Activated CD4-positive, CD25-positive, alpha-beta regulatory T cell (primary cell): ENCODE measurements around the gene PCDH1.
A peak's percentile ranks its signal among the peaks of the same experiment; 100 is the strongest.

ENCODE experiments used
- DNase-seq, 4 experiments: peaks; one replicate each; lab custom pipeline; 2025; lab: John Stamatoyannopoulos, UW

The PCDH1 gene

DNA sequence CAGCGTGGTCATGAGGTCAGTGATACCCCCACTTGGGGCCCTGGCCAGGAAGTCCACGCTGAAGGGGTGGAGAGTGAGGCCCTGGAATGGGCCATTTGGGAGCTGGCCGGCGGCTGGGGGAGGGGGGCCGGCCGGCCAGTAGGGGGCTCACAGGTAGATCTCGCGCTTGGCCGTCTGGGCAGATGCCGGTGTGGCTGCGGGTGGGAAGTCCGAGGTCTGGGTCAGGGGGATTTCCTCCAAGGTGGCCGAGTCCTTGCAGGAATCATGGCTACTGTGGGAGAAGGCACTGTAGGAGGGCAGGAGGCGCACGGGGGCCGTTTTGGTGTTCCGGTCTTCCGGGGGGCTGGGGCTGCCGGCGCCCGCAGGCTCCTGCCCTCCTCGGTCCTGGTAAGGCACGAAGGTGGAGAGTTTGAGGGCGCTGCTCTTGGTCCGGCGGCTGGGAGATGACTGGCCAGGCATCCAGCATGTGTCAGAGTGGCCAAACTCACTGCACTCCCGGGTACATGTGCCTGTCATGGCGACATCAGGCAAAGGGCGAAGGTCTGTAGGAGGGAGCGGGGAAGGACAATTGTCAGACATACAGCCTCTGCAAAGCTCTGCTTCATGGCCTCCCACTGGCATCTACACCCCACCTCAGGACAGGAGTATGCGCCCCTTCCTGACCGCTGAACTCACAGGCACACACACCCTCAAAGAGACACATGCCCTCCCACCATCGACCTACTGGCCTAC is 24.1 kb downstream of the PCDH1 start:
- DNase-seq: no peak

DNA sequence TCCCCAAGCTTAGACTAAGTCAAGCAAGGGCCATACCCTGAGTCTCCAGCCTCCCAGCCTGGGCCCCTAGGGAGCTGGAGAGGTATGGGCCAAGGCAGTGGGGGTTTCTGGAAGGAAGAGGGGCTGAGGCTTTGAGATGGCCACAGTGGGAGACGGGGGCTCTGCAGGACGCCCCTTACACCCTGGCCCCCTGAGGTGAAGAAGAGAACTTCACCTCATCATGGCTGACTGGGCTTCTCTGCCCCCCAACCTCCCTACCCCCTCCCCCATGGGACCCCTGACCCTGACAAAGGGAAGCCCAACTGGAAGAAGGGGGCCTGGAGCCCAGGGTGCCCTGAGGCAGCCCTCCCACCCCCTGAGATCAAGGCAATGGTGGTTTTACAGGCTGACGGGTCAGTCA is 25.8 kb downstream of the PCDH1 start:
- no peak for DNase-seq

DNA sequence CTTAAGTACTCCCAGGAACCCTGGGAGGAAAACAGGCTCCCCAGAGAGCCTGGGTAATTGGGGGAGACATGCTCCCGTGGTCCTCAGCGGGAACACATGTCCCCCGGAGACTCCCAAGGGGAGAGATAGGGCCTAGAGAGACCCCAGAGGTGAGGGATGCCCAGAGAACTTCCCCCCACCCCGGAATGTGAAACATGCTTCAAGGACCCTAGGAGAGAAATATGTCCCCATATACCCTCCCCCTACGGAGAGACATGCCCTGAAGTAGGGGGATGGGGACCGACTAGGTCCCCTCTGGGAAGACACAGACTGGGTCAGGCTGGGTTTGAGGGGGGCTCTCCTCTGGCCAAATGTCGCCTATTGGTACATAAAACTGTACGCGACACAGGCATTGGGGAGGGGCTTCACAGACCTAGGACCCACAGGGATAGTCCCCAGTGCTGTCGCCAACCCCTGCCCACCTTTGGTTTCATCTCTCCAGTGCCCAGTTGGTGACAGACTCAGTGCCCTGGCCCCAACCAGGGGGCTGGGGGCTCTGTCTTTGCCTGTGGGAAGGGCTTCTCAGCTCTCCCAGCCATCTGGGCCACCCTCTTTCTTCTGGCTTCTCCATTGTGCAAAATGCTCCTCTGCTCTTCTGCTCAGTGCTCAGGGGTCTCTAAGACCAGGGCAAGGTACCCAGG is 26.9 kb downstream of the PCDH1 start:
- DNase-seq: no peak

DNA sequence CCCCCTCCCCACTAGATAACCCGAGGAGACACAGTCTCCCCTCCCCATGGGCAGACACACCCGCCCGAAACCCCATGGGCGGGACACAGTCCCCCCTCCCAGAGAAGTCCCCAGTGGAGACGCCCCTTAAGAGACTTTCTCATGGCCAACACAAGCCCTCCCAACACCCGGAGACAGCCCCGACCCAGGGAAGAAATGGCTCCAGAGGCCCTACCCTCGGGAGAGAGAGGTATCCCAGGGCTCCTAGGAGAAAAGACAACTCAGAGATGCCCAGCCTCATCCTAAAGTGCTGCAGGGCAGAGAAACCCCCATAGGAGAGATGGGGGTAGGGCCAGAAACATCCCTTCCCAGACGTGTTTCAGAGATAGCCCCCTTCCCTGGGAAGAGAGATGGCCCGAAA is 27.4 kb downstream of the PCDH1 start:
- no peak for DNase-seq

DNA sequence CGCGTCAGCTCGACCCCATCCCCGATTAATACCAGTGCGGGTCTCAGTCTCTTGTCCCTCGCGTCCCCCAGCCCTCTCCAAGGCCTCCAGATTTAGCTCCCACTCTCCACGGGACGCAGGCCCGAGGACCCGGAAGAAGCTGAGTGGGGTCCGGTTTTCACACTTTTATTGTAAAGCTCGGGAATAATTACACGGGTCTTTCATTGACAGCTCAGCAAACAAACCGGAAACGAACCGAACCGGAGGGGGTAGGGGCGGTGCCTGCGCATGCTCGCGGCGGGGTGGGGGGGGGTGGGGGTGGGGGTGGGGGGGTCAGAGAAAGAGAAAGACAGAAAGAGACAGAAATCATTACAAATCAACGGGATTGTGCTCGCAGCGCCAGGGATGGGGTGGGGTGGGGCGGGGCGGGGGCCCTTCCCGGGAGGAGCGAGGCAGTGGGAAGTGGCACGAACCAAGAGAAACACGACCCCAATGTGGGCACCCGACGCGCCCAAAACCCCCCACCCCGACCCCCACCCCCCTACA is 27.9 kb downstream of the PCDH1 start:
- peak in 1 of 4 experiments; percentile 21 for DNase-seq

DNA sequence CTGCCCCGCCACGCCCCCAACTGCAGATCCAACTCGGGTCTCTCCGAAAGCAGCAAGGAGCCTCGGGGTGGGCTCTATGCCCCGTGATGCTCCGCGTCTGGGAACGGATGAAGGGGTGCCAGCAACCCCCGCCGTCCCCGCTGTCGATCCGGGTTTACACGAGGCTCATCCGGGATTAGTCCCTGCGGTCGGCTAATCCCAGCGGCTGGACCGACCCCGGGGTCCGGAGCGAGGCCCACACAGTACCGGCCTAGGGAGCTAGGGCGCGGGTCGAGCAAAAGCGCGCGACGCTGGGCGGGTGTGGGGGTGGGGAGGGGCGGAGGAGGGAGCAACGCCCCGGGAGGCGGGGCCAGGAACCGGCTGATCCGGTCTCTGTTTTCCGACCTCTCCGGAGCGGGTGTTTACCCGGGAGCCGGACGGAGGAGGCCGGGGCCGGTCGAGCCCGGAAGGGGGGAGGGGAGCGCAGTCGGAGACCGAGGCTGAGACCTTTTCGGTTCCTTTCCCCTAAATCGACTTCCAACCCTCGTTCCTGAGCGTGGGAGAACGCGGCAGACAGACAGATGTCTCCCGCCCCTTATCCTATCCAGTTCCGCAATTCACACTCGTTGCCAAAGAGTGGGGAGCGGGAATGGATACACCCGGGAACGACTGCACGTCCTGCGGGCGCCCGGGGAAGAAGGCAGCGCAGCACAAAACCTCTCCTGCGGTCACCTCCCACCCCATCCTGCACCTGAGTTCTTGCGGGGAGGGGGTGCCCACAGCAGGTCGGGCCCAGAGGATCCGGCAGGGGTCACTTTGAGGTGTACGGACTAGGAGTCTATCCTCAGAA is 28.6 kb downstream of the PCDH1 start:
- DNase-seq: peak; percentile 32 to 56 (median 42)

DNA sequence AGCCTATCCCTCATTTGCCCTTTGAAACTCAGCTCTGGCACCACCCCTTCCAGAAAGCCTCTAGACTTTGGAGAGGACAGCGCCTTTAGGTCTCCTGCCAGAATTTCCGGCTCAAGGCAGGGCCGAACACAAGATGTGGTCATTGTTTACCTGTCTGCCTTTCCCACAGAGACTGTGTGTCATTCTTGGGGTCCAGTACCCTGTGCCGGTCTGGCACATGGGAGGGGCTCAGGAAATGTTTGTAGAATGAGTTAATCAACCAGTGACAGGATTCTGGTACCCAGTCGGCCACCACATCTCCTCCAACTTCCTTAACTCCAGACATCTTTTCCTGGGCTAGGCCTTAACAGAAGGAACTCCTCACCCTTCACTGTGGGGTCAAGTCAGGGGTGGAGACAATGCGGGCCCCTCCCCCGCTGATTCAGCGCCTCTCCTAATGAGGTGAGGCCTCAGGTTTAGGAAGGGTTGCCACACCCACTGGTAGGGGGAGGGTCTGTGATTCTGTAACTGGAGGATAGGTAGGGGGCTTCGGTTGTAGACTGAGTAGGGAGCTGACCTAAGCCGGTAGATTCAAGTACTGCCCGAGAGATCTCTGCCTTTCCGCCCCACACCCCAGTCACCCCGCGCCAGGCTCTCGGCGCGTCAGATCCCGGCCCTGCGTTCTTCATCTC is 29.3 kb downstream of the PCDH1 start:
- no peak for DNase-seq

DNA sequence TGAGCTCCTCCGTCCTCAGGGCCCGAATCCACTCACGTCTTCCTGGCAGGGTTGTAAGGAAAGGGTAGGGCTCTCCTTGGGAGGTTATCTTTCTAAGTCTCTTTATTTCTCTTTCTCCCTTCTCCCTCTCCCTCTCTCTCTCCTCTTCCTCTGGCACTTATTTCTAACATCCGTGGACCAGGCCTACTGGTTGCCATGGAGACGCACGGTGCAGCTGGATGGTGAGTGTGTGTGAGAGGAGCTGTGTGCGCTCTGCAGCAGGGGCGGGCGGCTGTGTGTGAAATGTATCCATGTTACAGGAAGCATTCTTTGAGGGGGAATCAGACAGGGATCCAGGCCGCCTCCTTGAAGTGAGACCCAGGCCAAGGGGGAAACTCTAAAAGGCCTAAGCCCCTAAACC is 32.2 kb downstream of the PCDH1 start:
- no peak for DNase-seq

DNA sequence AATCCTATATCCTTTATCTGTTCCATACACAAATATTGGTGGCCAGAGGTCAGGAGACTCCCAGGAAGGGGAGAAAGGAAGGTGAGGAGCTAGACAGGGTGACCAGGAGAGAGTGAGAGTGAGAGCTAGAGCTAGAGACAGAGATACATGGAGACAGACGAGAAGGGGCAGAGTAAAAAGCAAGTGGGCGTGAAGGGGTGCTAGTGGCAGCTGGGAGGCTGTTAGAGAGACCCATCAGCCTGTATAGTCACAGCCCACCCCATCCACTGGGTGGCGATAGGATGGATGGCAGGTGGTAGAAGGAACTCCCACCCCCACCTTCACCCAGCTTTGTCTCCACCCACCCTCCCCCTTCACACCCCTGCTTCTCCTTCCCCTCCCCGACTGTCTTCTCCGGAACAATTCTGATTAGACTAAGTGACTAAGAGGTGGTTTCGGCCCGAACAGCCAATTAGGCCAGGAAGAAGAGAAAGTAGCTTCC is 32.8 kb downstream of the PCDH1 start:
- DNase-seq: no peak

DNA sequence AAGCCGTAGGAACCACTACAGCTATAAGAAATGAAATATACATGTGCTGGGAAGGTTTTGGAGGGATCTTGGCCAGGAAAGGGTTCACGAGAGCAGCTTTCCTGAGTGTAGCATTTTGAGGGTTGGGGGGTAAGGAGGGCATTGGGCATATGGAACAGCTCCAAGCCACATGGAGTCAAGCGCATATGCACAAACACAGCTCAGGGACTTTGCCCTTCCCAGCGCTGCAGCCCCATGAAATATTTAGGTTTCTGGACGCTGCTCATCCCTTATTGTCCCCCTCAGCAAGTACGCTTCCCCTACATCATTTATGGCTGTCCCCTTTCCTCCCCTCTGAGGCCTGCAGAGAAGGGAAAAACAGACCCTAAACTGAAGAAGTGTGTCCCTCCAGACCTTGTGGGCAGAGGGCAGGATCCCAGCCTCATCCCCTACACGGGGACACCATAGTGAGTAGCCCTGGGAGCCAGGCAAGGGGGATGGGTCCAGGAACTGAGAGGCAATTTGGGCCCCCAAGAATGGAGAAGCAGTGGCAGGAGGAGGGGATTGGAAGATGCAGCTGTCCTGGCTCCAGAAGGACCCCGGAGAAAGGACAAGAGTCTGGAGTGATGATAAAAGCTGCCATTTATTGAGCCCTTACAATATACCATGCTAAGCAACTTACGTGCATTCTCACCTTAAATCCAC is 33.7 kb downstream of the PCDH1 start:
- DNase-seq: no peak

DNA sequence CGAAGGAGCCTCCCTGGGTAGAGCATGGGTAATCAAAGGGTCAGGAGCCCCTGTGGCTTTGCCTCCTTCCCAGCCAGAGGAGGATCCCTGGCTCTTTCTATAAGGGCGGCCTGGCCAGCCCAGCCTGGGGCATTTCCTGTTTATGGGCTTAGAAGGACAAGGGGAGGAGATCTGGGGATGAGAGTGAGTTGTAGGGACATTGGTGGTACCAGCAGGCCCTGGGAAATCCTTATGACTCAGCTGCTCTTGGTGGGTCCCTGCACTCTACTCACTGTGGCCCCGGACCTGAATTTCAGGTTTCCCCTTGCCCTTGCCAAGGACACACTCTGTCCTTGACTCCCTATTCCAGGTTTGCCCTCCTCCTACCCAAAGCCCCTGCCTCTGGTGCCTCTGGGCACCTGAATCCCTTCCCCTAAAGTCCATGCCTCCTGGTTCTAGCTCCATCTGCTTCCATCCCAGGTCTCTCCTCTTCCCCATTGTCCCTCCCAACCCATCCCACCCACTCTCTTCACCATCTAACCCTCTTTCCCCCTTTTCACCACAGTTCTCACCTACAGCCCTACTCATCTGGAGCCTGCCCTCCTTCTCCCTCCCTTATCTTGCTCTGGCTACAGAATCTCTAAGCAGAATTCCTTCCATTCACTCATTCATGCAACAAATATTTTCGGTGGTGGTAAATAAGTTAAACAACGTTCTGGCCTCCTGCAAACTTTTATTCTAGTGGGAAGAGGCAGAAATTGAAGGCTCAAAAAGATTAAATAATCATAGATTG is 34.9 kb downstream of the PCDH1 start:
- no peak for DNase-seq

DNA sequence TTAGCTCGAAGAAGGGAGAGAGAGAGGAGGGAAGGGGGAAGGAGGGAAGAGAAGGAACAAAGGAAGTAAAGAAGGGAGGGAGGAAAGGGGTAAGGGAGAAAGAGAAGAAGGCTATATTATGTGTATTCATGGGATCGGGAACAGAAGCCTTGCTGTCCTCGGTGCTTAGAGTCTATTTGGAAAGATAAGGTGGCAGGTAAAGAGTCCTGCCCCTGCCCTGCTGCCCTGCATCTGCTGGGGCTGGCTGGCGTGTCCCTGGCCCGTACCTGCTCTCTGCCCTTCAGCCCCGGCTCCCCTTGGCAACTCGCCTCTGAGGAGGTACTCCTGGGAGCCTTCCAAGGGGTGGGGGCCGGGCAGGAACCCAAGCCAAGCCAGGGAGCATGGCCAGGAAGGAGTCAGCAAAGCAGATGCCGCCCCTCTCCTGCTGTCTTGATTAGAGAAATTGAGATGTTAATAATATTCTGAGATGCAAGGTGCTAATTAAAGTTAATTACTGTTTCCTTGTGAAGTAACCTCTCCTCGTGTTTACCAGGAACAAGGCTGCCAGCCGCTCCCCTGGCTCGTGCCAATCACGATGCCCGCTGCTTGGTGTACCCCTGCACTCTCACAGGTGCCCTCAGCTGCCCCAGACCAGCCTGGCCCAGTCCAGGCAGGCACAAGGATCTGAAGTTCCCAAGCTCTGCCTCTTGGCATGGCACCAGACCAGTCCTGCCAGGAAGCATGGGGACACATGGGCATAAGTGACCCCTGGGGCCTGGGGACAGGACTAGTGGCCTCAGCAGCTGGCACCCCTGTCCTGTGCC is 36.6 kb downstream of the PCDH1 start:
- no peak for DNase-seq

DNA sequence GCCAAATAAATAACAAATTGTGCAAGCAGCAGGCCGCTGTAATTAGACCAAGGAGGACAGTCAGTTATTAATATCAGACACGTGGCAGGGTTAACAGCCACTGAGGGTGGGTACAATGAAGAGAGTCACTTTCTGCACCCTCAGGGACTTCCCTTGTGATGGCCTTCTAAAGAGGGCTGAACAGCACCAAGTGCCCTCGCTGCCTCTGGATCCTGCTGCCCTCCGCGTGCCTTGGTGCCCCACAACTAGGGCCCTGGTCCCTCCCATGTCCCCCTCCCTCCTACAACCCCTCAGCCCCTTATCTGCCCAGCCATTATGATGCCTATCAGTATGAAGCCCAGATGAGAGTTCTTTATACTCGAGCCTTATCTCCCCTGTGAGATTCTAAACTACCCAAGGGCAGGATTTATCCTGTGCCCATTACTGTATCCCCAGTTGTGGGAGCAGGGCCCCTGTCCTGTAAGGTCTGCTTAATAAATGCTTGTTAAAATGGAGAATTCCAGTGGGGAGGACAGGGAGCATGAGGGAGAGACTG is 37.3 kb downstream of the PCDH1 start:
- DNase-seq: no peak

DNA sequence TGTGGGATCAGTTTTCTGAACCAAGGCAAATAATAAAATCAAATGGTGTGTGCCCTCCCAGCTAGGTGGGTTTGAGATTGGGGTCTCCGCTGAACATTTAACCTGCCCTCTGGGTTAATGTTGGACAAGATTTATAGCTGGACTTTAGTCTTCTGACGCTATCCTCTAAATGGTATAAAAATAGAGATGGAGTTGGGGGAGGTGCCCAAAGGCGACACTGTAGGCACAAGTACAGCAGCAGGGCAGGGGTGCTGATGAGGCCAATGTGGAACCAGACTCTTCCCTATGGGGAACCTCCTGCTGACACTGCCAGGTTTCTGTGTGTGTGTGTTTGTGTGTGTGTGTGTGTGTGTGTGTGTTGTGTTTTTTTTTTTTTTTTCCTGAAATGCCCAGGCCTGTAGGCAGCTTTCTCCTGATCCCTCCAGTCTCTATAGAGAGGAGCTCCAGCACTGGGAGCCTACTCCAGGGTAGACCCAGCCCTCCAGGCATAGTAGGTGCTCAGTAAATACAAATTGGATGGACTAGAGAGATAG is 37.9 kb downstream of the PCDH1 start:
- DNase-seq: no peak

DNA sequence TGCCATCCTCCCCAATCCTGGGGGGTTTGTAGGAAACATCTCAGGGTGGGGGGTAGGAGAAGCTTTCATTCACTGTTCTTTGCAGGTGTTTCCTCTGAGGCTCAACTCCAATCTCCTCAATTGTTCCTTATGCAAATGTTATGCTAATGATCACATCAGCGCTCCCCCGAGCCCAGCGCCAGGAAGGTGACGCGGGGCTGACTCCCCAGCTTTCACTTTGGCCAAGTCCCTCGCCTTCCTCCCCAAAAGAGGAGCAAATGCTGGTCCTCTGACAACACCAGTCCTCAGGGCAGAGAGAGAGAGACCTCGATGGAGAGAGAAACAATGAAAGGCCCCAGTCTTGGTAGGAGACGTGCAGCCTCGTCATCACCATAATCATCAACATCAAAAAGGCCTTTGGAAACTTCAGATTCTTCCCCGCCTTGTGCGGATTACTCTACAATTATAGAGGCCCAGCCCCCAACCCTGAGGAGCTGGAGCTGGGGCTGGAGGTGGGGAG is 39.1 kb downstream of the PCDH1 start:
- DNase-seq: no peak

DNA sequence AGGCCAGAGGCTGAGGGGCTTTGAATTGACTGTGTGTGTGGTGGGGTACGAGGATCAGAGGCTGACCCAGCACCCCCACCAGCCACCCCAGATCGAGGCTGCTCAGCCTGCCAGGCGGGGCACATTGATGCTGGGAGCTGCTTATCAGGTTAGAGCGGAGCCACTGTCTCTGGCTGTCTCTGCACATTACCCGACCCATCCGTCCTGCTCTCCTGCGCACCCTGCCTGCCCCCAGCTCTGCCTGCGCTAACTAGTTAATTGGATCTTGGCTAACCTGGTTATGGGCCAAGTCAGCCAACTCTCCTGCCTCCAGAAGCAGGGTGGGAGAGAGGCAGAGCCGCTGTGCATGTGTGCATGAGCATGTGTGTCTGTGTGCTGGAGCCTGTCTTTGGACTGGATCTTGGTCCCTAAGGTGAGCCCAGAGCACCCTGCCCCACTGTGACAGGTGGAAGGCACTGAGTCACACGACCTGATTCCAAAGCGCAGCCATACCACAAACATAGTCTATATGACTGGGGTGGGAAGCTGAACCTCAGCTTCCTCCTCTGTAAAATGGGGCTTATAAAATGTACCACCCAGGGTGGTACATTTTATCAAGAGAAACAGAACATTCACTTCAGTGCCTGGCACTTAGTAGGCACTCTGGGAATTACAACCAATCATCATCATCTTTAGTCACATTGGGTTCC is 39.7 kb downstream of the PCDH1 start:
- no peak for DNase-seq

DNA sequence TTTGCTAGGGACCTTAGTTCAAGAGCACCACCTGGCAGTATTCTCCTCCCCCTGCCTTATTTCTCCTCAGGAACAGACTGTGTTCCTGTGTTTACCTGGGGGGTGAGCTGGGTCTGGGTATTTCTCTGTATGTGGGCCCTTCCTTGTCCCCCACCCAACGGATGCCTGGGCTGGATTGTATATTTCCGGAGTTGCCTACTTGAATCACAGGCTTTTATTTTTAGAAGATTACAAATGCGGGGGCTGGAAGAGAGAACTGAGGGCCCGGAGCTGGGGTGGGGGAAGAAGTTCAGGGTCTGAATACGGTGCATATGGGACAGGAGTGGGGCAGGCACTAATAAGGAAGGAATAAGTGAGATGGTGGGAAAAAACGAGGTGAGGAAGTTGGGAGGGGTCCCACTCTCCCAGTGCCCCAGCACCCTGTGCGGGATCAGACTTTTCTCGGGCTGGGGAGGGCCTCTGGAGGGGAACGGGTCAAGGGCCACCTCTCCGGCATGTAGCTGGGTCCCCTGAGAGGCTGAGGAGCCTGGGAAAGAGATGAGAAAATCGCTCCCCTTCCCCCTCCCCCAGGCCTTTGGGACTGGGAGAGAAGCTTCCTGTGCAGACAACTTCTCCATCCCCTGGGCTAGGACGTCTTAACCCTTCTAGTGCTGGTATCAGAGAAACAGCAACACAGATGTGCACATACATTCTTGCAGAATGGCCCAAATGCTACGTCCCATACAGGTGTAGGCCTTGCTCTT is 42.1 kb downstream of the PCDH1 start:
- no peak for DNase-seq

DNA sequence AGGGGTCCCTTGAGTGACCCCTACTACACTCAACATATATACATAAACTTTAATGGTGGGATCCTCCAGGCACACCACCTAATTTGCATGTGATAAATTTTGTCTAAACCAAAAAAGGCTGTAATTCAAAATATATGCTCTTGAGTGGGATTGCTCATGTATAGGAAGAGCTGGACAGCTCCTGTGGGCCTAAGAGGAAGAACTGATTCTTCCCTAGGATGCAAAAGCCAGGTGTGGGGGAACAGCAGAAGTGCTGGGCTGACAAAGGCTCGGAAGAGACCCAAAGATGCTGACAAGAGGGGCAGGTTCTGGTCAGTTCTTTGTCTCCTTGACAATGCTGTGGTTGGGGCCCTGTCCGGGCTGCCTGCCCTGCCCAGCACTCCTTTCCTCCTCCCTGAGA is 43.9 kb downstream of the PCDH1 start:
- DNase-seq: no peak
